GM18505 (cell line): ENCODE measurements around the gene PHYH.
A peak's percentile ranks its signal among the peaks of the same experiment; 100 is the strongest.

Experiments
- ATAC-seq: cut with Tn5 transposase; IDR thresholded peaks from one replicate; pipeline ENCODE4 v1.9.1; 2021; ENCODE audit not compliant: unreplicated experiment
- POLR2A ChIP-seq: IDR thresholded peaks from 4 replicates; pipeline ENCODE4 v1.6.1; 2011; ENCODE audit warnings: borderline replicate concordance; ENCODE audit not compliant: insufficient read depth, insufficient read length; ENCODE audit errors: extremely low read depth

PHYH gene

DNA sequence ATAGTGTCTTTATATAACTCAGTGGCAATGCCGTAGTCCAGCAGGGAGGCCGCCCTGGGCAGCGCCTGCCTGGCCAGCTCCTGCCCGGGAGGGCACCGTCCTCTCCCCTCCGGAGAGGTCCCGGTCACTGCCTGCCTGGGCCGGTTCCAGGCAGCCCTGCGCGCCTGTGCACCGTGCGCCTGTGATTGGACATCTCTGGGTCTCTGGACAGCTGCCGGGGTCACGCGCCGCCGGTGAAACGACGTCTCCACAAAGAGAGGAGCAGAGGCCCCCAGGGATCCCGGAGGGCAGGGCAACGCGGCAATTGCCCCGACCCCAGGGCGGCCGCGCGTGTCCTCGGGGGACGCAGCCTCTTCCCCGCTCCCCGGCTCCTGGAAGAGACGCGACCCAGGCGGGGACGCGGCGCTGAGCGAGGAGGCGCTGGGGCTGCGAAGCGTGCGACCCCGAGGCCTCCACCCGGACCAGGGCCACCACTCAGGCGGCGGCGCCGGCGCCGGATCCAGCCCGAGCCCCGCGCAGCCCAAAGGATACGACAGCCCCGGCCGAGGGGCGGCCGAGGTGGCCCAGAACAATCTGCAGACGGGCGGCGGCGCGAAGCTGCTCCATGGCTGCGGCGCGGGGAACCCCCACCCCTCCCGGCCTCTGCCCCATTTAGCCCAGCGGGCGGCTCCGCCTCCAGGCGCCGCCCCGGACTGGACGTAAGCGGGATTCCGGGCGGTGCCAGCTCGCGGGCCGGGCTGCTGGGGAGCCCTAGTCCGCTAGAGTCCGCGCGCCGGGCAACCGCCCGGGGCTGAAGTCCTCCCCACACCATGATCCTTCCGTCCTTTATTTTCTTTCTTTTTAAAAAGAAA is at the start of gene PHYH:
Gene PHYH, minus strand, starts transcription at position 628 of the 851 bp plus-strand sequence. Its CDS starts 22 bp downstream, at position 606.
- ATAC-seq = peak; percentile 66
- TF ChIP-seq POLR2A = peak; percentile 67

DNA sequence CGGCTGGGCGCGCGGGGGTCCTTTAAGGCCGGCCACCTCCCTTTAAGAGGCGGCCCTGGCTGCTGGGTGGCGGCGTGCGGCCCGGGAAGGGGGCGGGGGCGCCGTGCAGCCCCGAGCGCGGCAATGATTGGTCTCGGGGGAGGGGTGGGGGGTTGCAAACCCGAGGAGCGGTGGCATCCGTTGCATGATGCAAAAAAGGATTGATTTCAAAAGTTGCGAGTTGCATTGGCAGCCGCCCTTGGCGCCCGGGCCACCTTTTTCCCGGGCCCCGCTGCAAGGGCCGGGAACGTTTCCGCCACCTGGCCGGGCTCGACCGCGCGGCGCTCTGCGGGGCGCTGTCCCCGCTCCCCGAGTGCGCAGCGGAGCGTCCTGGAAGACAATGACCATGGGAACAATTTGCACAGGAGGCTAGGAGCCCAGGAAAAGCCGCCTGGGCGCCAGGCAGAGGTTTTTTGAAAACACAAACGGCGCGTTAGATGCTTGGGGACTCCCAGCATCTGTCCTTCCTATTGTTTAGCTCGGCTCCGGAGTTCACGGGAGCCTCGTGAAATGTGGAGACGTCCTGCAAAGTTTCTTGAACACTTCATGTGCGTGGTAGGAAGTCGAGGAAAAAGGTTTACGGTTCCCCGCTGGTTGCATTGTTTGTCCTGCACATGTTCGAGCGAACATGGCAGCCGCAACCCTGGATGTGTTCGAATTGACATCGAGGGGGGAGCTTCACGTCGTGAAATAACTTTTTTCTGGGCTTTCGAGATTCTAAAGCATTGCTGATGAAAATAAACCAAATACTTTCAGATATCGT is 48.6 kb upstream of the PHYH start, which contains the start of gene SEPHS1:
Gene SEPHS1, minus strand, starts transcription at position 78 of the 802 bp plus-strand sequence. CDS start 3,343 bp downstream, outside the sequence.
- peak; percentile 40 for TF ChIP-seq POLR2A
- peak; percentile 52 for ATAC-seq

DNA sequence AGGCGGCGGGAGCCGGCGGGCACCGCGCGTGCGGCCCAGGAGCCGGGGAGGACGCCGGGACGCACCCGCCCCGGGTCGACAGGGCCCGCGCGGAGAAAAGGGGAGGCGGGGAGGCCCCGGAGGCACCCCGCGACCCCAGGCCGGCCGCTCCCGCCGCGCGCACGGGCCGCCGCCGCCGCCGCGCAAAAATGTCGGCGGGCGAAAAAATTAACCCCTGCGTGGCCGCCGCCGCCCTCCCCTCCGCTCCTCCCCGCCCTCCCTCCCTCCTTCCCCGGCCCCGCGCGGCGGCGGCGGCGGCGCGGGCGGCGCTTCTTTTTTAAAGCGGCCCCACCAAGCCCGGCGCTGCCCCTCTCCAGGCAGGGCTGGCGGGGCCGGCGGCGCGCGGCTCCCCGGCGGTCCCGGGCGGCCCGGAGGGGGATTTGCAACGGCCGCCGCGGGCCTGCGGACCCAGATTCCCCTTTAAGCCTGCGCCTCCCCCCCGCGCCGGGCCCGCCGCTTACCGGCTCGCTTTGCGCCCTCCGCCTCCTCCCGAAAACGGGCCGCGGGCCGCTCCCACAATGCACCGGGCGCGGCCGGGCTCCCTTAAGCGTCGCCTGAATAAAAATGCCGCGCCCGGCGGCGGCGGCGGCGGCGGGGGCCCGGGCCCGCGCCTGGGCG is 47.8 kb upstream of the PHYH start:
- ATAC-seq = peak; percentile 57
- no peak for TF ChIP-seq POLR2A

DNA sequence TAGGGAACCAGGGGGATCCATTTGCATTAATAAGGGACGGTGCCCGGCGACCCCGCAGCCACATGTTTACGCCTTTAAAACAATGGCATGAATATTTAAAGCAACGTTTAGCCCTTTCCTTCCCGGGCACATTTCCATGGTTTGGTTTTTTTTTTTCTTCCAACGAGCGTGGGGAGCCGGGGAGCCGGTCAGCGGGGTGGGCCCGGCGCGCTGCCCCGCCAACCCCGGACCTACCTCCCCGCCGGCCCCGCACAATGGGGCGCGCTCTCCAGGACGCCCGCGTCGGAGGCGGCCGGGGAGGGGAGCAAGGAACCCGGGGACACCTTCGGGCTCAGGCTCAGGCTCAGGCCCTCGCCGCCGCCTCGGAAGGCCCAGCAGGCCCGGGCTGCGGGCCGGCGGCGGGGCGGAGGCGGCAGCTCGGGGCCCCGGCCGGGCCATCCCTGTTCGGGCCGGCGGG is 47.2 kb upstream of the PHYH start:
- ATAC-seq = peak; percentile 30
- TF ChIP-seq POLR2A = no peak

DNA sequence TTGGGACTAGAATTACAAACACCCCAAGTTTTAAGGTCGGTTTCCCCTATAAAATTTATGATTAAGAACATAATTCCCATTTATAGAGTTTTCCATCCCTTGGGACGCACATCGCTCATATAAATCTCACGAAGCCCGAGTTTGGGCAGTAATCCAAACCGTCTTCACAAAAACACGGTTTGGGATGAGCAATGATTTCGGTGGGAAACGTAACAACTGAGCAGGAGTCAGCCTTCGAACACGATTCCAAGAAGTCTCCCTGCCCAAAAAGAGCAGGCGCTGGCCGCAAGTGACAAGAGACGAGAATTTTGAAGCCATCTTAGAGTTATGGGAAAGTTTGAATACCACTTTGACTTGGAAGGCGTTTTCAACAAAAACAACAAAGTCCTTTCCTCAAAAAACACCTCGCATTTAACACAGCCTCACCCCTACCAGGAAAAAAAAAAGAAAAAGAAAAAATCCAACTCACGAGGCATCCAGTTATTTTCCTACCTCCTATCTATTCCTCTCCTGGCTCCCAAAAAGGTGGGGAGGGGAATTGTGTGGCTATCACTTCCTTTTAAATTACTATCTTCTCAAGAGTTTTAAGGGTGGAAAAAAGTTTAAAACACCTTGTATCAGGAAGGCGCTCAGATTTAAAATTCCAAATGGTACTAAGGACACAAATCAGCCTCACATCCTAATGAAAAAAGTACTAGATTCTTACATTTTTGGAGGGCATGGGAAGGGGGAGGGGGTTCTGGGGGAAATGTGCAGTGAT is 46.6 kb upstream of the PHYH start:
- TF ChIP-seq POLR2A = no peak
- ATAC-seq = no peak

DNA sequence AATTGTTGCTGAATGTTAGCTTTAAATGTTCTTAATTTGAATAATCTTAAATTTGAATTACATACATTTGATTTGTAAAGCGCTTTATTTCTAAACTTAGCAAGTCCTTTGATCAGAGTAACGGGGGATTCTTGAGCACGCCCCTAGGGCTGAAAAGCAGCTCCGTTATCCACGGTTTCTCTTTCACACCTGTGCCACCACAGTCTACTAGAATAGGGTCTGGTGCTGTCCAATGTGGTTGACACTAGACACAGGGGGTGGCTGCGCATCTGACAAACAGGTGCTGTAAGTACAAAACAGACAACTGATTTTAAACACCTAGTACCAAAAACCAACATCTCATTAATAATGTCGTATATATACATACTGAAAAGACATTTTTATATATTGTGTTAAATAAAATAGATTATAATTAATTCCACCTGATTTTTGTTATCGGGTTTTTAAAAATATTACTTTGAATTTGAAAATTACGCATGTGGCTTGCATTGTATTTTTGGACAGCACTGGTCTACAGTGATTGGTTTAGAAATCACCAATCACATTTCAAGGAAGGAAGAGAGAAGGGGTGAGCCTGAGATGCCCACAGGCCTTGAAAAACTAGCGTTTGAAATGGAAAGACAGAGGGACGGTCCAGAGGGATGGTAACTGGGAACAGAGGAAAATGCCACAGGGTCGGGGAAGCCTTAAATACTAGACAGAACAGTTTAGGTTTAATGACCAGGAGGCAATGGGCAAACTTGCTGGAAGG is 40.9 kb upstream of the PHYH start:
- no peak for TF ChIP-seq POLR2A
- ATAC-seq = peak; percentile 80

DNA sequence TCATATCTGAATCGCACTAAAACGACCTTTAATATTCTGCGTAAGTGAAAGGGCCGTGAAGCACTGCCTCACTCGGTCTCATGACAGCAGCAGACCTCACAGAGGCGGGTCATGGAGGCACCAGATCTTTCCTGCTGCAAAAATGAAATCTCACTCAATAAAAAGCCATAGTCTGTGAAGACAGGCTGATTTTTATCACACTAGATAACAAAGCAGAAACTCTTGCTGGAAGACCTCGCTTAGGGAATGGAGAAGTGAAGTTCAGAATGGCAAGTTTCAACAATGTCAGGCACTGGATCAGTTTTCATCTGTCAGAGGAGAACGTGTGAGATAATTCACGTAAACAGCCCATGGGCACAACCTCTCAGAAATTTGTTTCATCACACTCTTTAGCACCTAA is 40.2 kb upstream of the PHYH start:
- no peak for ATAC-seq

DNA sequence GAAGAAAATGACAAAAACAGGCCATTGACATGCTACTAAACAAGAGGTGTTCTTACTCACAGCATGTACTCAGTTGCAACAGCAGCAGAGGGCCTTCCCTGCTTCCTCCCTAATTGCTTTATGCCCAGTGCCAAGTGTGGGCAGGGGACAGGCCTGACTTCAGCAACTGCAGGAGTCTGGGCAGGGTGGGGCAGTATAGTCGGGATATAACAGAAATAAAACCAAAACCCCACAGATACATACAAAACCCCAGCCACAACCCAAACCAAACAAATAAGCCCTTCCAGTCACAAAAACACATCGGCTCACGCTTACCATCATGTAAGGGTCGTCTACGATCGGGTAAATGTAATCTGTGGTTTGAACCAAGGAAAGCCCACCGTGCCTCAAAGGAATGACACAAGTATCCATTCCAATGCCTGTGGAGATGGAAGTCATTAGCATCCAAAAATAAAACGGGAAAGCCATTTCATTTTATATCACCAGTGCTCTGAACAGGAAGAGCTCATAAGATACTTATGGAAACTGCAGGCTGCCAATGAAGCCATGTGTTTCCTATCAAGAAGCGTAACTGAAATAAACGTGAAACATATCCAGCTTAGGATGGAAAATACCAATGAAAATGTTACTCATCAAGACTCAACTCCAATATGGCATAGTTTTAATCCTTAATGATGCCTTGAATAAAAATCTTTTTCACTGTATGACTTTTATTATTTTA is 38.7 kb upstream of the PHYH start:
- ATAC-seq = no peak
- TF ChIP-seq POLR2A = no peak

More for the DNA sequence above, 40.2 kb upstream of the PHYH start:
- no peak for TF ChIP-seq POLR2A

DNA sequence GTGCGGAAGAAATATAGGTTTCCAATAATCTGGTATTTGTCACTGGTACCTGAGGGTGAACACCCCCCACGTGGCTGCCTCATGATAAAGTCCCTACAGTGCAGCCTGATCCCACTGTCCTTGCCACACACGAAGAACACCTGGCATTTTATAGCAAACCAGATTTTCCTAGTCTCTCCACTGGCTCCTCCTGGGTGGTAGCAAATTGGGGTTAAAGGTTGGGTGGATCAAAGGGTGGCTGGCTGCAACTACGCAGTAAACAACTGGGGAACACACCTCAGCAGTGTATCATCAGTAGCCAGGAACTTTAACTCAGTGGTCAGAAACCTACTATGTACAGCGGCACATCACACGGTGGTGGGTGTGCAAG is 37.9 kb upstream of the PHYH start:
- ATAC-seq = no peak

DNA sequence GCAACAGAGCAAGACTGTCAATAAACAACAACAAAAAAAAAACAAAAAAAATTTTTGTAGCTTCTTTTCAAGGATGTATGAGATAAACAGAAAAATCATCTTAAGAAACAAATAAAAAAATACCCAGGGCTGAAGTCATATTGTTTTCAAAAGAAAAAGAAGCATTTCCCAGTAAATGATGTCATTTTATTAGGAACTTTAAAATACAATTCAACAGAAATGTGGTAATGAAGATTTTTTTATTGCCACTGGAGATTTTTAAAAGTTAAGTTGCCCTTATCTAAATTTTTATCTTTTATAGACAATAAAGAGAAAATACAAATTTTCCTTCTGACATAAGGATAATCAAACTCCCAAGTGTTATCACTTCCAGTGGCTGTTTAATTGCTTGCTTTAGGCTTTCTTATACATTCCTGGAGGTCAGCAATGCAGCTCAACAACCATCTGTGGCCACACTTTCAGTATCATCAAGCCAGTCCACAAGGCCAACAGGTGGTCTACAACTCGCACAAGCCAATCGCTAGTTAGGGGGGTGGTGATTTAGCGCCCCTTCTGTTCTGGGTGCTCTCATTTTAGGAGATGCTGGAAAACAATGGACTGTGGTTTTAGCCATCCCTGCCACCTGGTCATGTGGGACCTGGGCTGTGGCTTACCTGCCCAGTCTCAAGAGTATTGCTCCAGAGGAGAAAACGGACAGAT is 37.4 kb upstream of the PHYH start:
- no peak for TF ChIP-seq POLR2A
- ATAC-seq = no peak

More for the DNA sequence above, 37.9 kb upstream of the PHYH start:
- TF ChIP-seq POLR2A = no peak

DNA sequence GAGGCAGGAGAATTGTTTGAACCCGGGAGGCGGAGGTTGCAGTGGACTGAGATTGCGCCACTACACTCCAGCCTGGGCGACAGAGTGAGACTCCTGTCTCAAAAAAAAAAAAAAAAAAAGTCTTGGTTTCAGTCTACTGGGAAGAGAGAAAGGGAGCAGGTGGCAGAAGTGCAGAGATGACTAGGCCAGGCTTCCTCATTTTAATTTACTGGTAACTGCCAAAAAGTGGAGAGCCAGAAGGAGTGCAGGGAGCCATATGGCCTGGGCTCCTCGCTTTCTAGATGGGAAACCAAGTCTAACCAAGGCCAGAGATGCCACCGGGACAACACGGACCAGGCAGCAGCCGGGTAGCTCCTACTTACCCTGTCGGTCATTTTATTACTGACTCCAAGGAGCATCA is 36.0 kb upstream of the PHYH start:
- no peak for ATAC-seq
- no peak for TF ChIP-seq POLR2A
